OCI-M2 (cell line): ENCODE data around the gene SLC25A52.
"Not testable (repeated sequence)": the region's sequence is repeated elsewhere in the genome, so short reads cannot be mapped to it uniquely, and the experiment has no call there.

Experiments used
- DNase-seq: peaks from one replicate; lab custom pipeline; 2025; ENCODE audit not compliant: unreplicated experiment; lab: John Stamatoyannopoulos, UW

SLC25A52 gene

GRCh38 chr18:31760695-31761094 is at the start of gene SLC25A52:
SLC25A52 (minus strand) TSS chr18:31760880; CDS start chr18:31760661, 219 bp downstream.
- no peak for DNase-seq

- not testable (repeated sequence) for DNase-seq
Observed at GRCh38 chr18:31809049-31809448, 48.4 kb upstream of the SLC25A52 start.

- DNase-seq, result no peak
Observed at GRCh38 chr18:31801078-31801477, 40.4 kb upstream of the SLC25A52 start.

- not testable (repeated sequence) for DNase-seq
Observed at GRCh38 chr18:31799257-31799656, 38.6 kb upstream of the SLC25A52 start.

- no peak for DNase-seq
Observed at GRCh38 chr18:31798399-31798798, 37.7 kb upstream of the SLC25A52 start.

- DNase-seq, result no peak
Observed at GRCh38 chr18:31795747-31796146, 35.1 kb upstream of the SLC25A52 start.

GRCh38 chr18:31793531-31793930 is 32.9 kb upstream of the SLC25A52 start:
- no peak for DNase-seq

- no peak for DNase-seq
Observed at GRCh38 chr18:31792580-31792911, 31.9 kb upstream of the SLC25A52 start.

GRCh38 chr18:31791817-31792579 is 31.3 kb upstream of the SLC25A52 start:
- no peak for DNase-seq

- no peak for DNase-seq
Observed at GRCh38 chr18:31789409-31789808, 28.7 kb upstream of the SLC25A52 start.

GRCh38 chr18:31783059-31783458 is 22.4 kb upstream of the SLC25A52 start:
- DNase-seq, result no peak

- DNase-seq, result no peak
Observed at GRCh38 chr18:31778391-31778950, 17.8 kb upstream of the SLC25A52 start.

- DNase-seq, result no peak
Observed at GRCh38 chr18:31776093-31776492, 15.4 kb upstream of the SLC25A52 start.

- DNase-seq, result no peak
Observed at GRCh38 chr18:31774962-31775361, 14.3 kb upstream of the SLC25A52 start.

- no peak for DNase-seq
Observed at GRCh38 chr18:31774477-31774785, 13.8 kb upstream of the SLC25A52 start.

- DNase-seq, result no peak
Observed at GRCh38 chr18:31773774-31774476, 13.2 kb upstream of the SLC25A52 start.

- DNase-seq, result no peak
Observed at GRCh38 chr18:31772699-31773098, 12.0 kb upstream of the SLC25A52 start.

GRCh38 chr18:31750273-31750672 is 10.4 kb downstream of the SLC25A52 start:
- DNase-seq, result no peak

GRCh38 chr18:31746396-31746795 is 14.3 kb downstream of the SLC25A52 start:
- no peak for DNase-seq

GRCh38 chr18:31744321-31745067 is 16.2 kb downstream of the SLC25A52 start:
- no peak for DNase-seq

- DNase-seq, result not testable (repeated sequence)
Observed at GRCh38 chr18:31743600-31743999, 17.1 kb downstream of the SLC25A52 start.
